CD14-positive monocyte (primary cell): ENCODE results near the gene C16orf74. TPM values are rescaled to one million over a fixed set of nuclear protein-coding genes. Genes with fewer than 3 reads are reported as not detected.
A peak's percentile ranks its signal among the peaks of the same experiment; 100 is the strongest.

Experiments used
- DNase-seq, 3 donors: peaks; one replicate each; pipeline ENCODE4 v3.0.0-alpha.2; 2011 to 2022
- H2AFZ ChIP-seq: 2 replicates; pipeline ENCODE4 v1.6.0; 2012; ENCODE audit warnings: mild to moderate bottlenecking, low read depth, low read length, inconsistent platforms; ENCODE audit not compliant: insufficient read depth, poor library complexity, severe bottlenecking
- H3K27ac ChIP-seq, 2 donors: 1 replicate in 1 of 2; 2 replicates in 1 of 2; pipeline ENCODE4 v1.5.1; 2012 to 2013; ENCODE audit warnings: low read length in 2 of 2, control low read depth in 1 of 2, inconsistent platforms in 1 of 2, low read depth in 1 of 2, mild to moderate bottlenecking in 1 of 2
- H3K27me3 ChIP-seq, 2 donors: one replicate each; pipeline versions ENCODE4 v1.6.0 to v1.6.1; 2011 to 2013; ENCODE audit warnings: low read length in 2 of 2; ENCODE audit not compliant: control insufficient read depth in 2 of 2, insufficient read depth in 2 of 2
- H3K36me3 ChIP-seq, 2 donors: replicated peaks in 1 of 2; 1 replicate in 1 of 2; 2 replicates in 1 of 2; pipeline versions ENCODE4 v1.5.1 to v1.6.1; 2012 to 2013; ENCODE audit warnings: low read length in 2 of 2, control low read depth in 1 of 2, inconsistent platforms in 1 of 2, mild to moderate bottlenecking in 1 of 2; ENCODE audit not compliant: insufficient read depth in 2 of 2, control insufficient read depth in 1 of 2
- H3K4me1 ChIP-seq, 2 donors: 1 replicate in 1 of 2; 2 replicates in 1 of 2; pipeline versions ENCODE4 v1.5.1 to v1.6.1; 2012 to 2013; ENCODE audit warnings: low read length in 2 of 2, control low read depth in 1 of 2, inconsistent platforms in 1 of 2, mild to moderate bottlenecking in 1 of 2, moderate library complexity in 1 of 2; ENCODE audit not compliant: insufficient read depth in 2 of 2, control insufficient read depth in 1 of 2
- H3K4me2 ChIP-seq: replicated peaks from 2 replicates; pipeline ENCODE3; 2012; ENCODE audit warnings: low read length, moderate library complexity, mild to moderate bottlenecking; ENCODE audit not compliant: poor library complexity, severe bottlenecking; ENCODE audit errors: extremely low read depth
- H3K4me3 ChIP-seq, 3 experiments: fragments of 200-600 bp in 1 of 3; sonication (generic) in 1 of 3; replicated peaks in 1 of 3; 1 replicate in 2 of 3; 2 replicates in 1 of 3; pipeline ENCODE4 v1.5.1; 2011 to 2013; ENCODE audit warnings: low read length in 3 of 3, mild to moderate bottlenecking in 3 of 3, control low read depth in 2 of 3, low read depth in 2 of 3, inconsistent platforms in 1 of 3, moderate library complexity in 1 of 3
- H3K79me2 ChIP-seq: 2 replicates; pipeline ENCODE4 v1.6.0; 2012; ENCODE audit warnings: mild to moderate bottlenecking, control low read depth, inconsistent platforms, low read length, moderate library complexity; ENCODE audit not compliant: insufficient read depth
- H3K9ac ChIP-seq: 2 replicates; pipeline ENCODE4 v1.6.0; 2017; ENCODE audit warnings: low read length, mild to moderate bottlenecking; ENCODE audit not compliant: insufficient read depth, poor library complexity, severe bottlenecking
- H3K9me3 ChIP-seq, 2 donors: replicated peaks in 1 of 2; 1 replicate in 1 of 2; 2 replicates in 1 of 2; pipeline versions ENCODE4 v1.5.1 to v1.6.1; 2012 to 2013; ENCODE audit warnings: low read length in 2 of 2, control low read depth in 1 of 2; ENCODE audit not compliant: control insufficient read depth in 1 of 2, insufficient read depth in 1 of 2
- H4K20me1 ChIP-seq: 2 replicates; pipeline ENCODE4 v1.6.0; 2012; ENCODE audit warnings: mild to moderate bottlenecking, low read length, control low read depth, moderate library complexity; ENCODE audit not compliant: insufficient read depth
- H3K27ac Mint-ChIP-seq, 7 donors: one replicate each; pipeline ENCODE4 v1.8.0; 2020; ENCODE audit warnings: mild to moderate bottlenecking in 7 of 7, mixed read lengths in 7 of 7, moderate library complexity in 6 of 7, inconsistent platforms in 2 of 7
- H3K27me3 Mint-ChIP-seq, 3 donors: one replicate each; pipeline ENCODE4 v1.8.0; 2021 to 2022; ENCODE audit warnings: low read depth in 3 of 3, mild to moderate bottlenecking in 3 of 3, mixed read lengths in 3 of 3, moderate library complexity in 3 of 3, inconsistent platforms in 1 of 3
- H3K36me3 Mint-ChIP-seq, 2 donors: one replicate each; pipeline ENCODE4 v1.8.0; 2020; ENCODE audit warnings: mixed read lengths in 2 of 2, inconsistent platforms in 1 of 2, mild to moderate bottlenecking in 1 of 2
- H3K4me1 Mint-ChIP-seq: one replicate; pipeline ENCODE4 v1.8.0; 2020; ENCODE audit warnings: mild to moderate bottlenecking, mixed read lengths
- H3K4me3 Mint-ChIP-seq, 2 donors: one replicate each; pipeline ENCODE4 v1.8.0; 2020; ENCODE audit warnings: mild to moderate bottlenecking in 2 of 2, mixed read lengths in 2 of 2, moderate library complexity in 1 of 2
- H3K9me3 Mint-ChIP-seq, 7 donors: one replicate each; pipeline ENCODE4 v1.8.0; 2020 to 2022; ENCODE audit warnings: mixed read lengths in 7 of 7, mild to moderate bottlenecking in 6 of 7, moderate library complexity in 6 of 7, inconsistent platforms in 2 of 7
- CTCF ChIP-seq: fragments of 200-600 bp; IDR thresholded peaks from one replicate; pipeline ENCODE4 v1.8.0; 2022; ENCODE audit warnings: antibody characterized with exemption, mild to moderate bottlenecking
- WGBS: methylation state at CpG from one replicate; pipeline ENCODE4 v1.1.5; 2013; ENCODE audit warnings: missing lambda C conversion rate; ENCODE audit not compliant: insufficient coverage; 5-methylcytosine and 5-hydroxymethylcytosine counted together
- intact Hi-C, 2 donors: fragments of 100-400 bp; cut with micrococcal nuclease; formaldehyde crosslinking; loops; one replicate each; pipeline versions ENCODE4 v1.15.0 to v1.15.1; 2023
- polyA plus RNA-seq, 3 donors: library from polyadenylated mRNA; depleted of rRNA in 1 of 3; unstranded in 2 of 3; stranded (reverse) in 1 of 3; fragments of 300-500 nt in 2 of 3; fragments of >200 nt in 1 of 3; fragmentation: Illumina TruSeq in 2 of 3; gene quantifications; 1 replicate in 2 of 3; 2 replicates in 1 of 3; pipeline ENCODE4 v1.2.3, GENCODE V29; 2012 to 2021

C16orf74 gene
- polyA plus RNA-seq, 3 donors: 11.3 to 26.6 (median 24.1) TPM

- intact Hi-C loops: loop anchor here in 1 of 2 donors (10.0 kb wide), 1 partner anchor 184 kb away; no protein-coding TSS in a partner anchor
- no peak overlapping the region for H3K9ac ChIP-seq
- Mint-ChIP-seq H3K36me3 (peaks cover 11 to 13% of the 10 kb centered on the region in 2 donors), H3K27ac (peak overlapping the region in 6 of 7 donors; percentile 9 to 97 (median 72)), H3K9me3 (peaks cover 0 to under 1% (median 0%) of the 10 kb centered on the region in 7 donors), H3K4me3 (no peak overlapping the region), H3K27me3 (peaks cover 0 to 4% (median 0%) of the 10 kb centered on the region in 3 donors), H3K4me1 (peaks cover 75% of the 10 kb centered on the region)
- peaks cover under 1 to 9% of the 10 kb centered on the region in 2 donors for H3K36me3 ChIP-seq
- no peak overlapping the region for H3K4me2 ChIP-seq
- TF ChIP-seq CTCF: no peak
- WGBS: 55% methylated on average over 4 of the region's 5 CpGs
- H3K4me1 ChIP-seq: peaks cover 75 to 78% of the 10 kb centered on the region in 2 donors
- no peaks in the 10 kb centered on the region for H4K20me1 ChIP-seq
- DNase-seq: no peak
- H3K27me3 ChIP-seq: no peaks in the 10 kb centered on the region
- H2AFZ ChIP-seq: no peak overlapping the region
- no peaks in the 10 kb centered on the region for H3K9me3 ChIP-seq
- H3K4me3 ChIP-seq: no peak overlapping the region
- H3K79me2 ChIP-seq: peaks cover 69% of the 10 kb centered on the region
- peak overlapping the region in 1 of 2 donors; percentile 93 for H3K27ac ChIP-seq
Measured at GRCh38 chr16:85731179-85731578, 19.7 kb downstream of the C16orf74 start.

GRCh38 chr16:85730186-85730465 lies 20.8 kb downstream of the C16orf74 start:
- no peak for TF ChIP-seq CTCF
- Mint-ChIP-seq H3K9me3 (no peaks in the 10 kb centered on the region), H3K4me1 (peaks cover 64% of the 10 kb centered on the region), H3K27me3 (peaks cover 0 to 1% (median 0%) of the 10 kb centered on the region in 3 donors), H3K36me3 (peaks cover 18 to 19% of the 10 kb centered on the region in 2 donors), H3K27ac (peak overlapping the region; percentile 91 to 97 (median 93)), H3K4me3 (peak overlapping the region; percentile 75 to 86)
- Histone ChIP-seq H3K79me2 (peaks cover 66% of the 10 kb centered on the region), H4K20me1 (no peaks in the 10 kb centered on the region), H3K4me1 (peaks cover 65 to 68% of the 10 kb centered on the region in 2 donors), H3K4me3 (peak overlapping the region; percentile 5 to 62 (median 9)), H3K27ac (peak overlapping the region; percentile 82 to 93), H3K27me3 (no peaks in the 10 kb centered on the region), H2AFZ (peak overlapping the region; percentile 79), H3K36me3 (peaks cover 9 to 19% of the 10 kb centered on the region in 2 donors), H3K9ac (peak overlapping the region; percentile 66), H3K9me3 (no peaks in the 10 kb centered on the region), H3K4me2 (peak overlapping the region; percentile 71)
- intact Hi-C loops: loop anchor here in 1 of 2 donors (10.0 kb wide), 1 partner anchor 185 kb away; no protein-coding TSS in a partner anchor
- WGBS: no CpG with 5 or more reads among the region's 5 CpGs
- DNase-seq: peak; percentile 85 to 88 (median 88)
